ENCODE data around the gene FOXP1. TPM values are rescaled to one million over a fixed set of nuclear protein-coding genes. Genes with fewer than 3 reads are reported as not detected.
A peak's percentile ranks its signal among the peaks of the same experiment; 100 is the strongest.

The FOXP1 gene
- total RNA-seq, 3 donors from 2014 or later: 61.9 to 267 (median 146) TPM

GRCh38 chr3:71260782-71261181 is 322.7 kb downstream of the FOXP1 start:
- Histone ChIP-seq H3K4me1 (peaks cover 0 to 10% of the 10 kb centered on the region in 2 donors), H3K4me3 (no peak overlapping the region), H3K27ac (no peak overlapping the region), H3K27me3 (no peaks in the 10 kb centered on the region), H3K9me3 (no peaks in the 10 kb centered on the region), H3K36me3 (no peaks in the 10 kb centered on the region)
- no peak for DNase-seq (ENCODE audit: low spot score in 2 of 2)
- no peak for TF ChIP-seq POLR2AphosphoS5 (IDR thresholded peaks at IDR 0.05)
- intact Hi-C loops (cut with DNase I; ENCODE audit: low total_unique reads): no loop called here

GRCh38 chr3:71258526-71258925 is 325.0 kb downstream of the FOXP1 start:
- DNase-seq (ENCODE audit: low spot score in 2 of 2): no peak
- H3K4me1 ChIP-seq: peaks cover 0 to 10% of the 10 kb centered on the region in 2 donors
- peak overlapping the region; percentile 72 to 75 for H3K27ac ChIP-seq
- no peaks in the 10 kb centered on the region for H3K36me3 ChIP-seq
- no peaks in the 10 kb centered on the region for H3K27me3 ChIP-seq
- intact Hi-C loops (cut with DNase I; ENCODE audit: low total_unique reads): no loop called here
- TF ChIP-seq CTCF (IDR thresholded peaks at IDR 0.05): no peak
- no peak for TF ChIP-seq POLR2AphosphoS5 (IDR thresholded peaks at IDR 0.05)
- no peak for TF ChIP-seq POLR2A (IDR thresholded peaks at IDR 0.05)
- H3K9me3 ChIP-seq: no peaks in the 10 kb centered on the region
- H3K4me3 ChIP-seq: no peak overlapping the region

- H3K4me3 ChIP-seq: no peak overlapping the region
- H3K4me1 ChIP-seq: peaks cover 0 to 10% of the 10 kb centered on the region in 2 donors
- H3K27ac ChIP-seq: peak overlapping the region; percentile 72 to 75
- TF ChIP-seq POLR2AphosphoS5 (IDR thresholded peaks at IDR 0.05): no peak
- no peak for TF ChIP-seq POLR2A (IDR thresholded peaks at IDR 0.05)
- TF ChIP-seq CTCF (IDR thresholded peaks at IDR 0.05): no peak
- no peaks in the 10 kb centered on the region for H3K9me3 ChIP-seq
- H3K27me3 ChIP-seq: no peaks in the 10 kb centered on the region
- DNase-seq (ENCODE audit: low spot score in 2 of 2): peak in 1 of 2 donors; percentile 44
- H3K36me3 ChIP-seq: no peaks in the 10 kb centered on the region
- intact Hi-C loops (cut with DNase I; ENCODE audit: low total_unique reads): no loop called here
Measured at GRCh38 chr3:71258116-71258515, 325.4 kb downstream of the FOXP1 start.

GRCh38 chr3:71255498-71255897 is 328.0 kb downstream of the FOXP1 start:
- TF ChIP-seq POLR2AphosphoS5 (IDR thresholded peaks at IDR 0.05) (no peak), POLR2A (IDR thresholded peaks at IDR 0.05) (no peak), CTCF (IDR thresholded peaks at IDR 0.05) (no peak)
- peak overlapping the region in 1 of 2 donors; percentile 10 for H3K27ac ChIP-seq

GRCh38 chr3:71254281-71255057 is 329.1 kb downstream of the FOXP1 start:
- H3K9me3 ChIP-seq: no peaks in the 10 kb centered on the region
- H3K27ac ChIP-seq: peak overlapping the region; percentile 24 to 34
- no peak for TF ChIP-seq POLR2AphosphoS5 (IDR thresholded peaks at IDR 0.05)
- intact Hi-C loops (cut with DNase I; ENCODE audit: low total_unique reads): no loop called here
- H3K27me3 ChIP-seq: no peaks in the 10 kb centered on the region
- no peaks in the 10 kb centered on the region for H3K36me3 ChIP-seq
- no peak overlapping the region for H3K4me3 ChIP-seq
- DNase-seq (ENCODE audit: low spot score in 2 of 2): no peak
- H3K4me1 ChIP-seq: peaks cover 0 to 10% of the 10 kb centered on the region in 2 donors

More at GRCh38 chr3:71255498-71255897, 328.0 kb downstream of the FOXP1 start:
- H3K4me3 ChIP-seq: no peak overlapping the region
- no peak for DNase-seq (ENCODE audit: low spot score in 2 of 2)
- no peaks in the 10 kb centered on the region for H3K27me3 ChIP-seq
- peaks cover 0 to 10% of the 10 kb centered on the region in 2 donors for H3K4me1 ChIP-seq
- H3K36me3 ChIP-seq: no peaks in the 10 kb centered on the region
- no peaks in the 10 kb centered on the region for H3K9me3 ChIP-seq
- intact Hi-C loops (cut with DNase I; ENCODE audit: low total_unique reads): no loop called here

- DNase-seq (ENCODE audit: low spot score in 2 of 2): no peak
- intact Hi-C loops (cut with DNase I; ENCODE audit: low total_unique reads): no loop called here
- Histone ChIP-seq H3K36me3 (no peaks in the 10 kb centered on the region), H3K4me1 (peaks cover 0 to 10% of the 10 kb centered on the region in 2 donors), H3K9me3 (no peaks in the 10 kb centered on the region), H3K27ac (peak overlapping the region in 1 of 2 donors; percentile 29), H3K4me3 (no peak overlapping the region), H3K27me3 (no peaks in the 10 kb centered on the region)
- TF ChIP-seq CTCF (IDR thresholded peaks at IDR 0.05) (no peak), POLR2AphosphoS5 (IDR thresholded peaks at IDR 0.05) (no peak), POLR2A (IDR thresholded peaks at IDR 0.05) (no peak)
Measured at GRCh38 chr3:71253169-71253568, 330.4 kb downstream of the FOXP1 start.

Measured in breast epithelium (tissue), 4 donors.